ENCODE data around the gene SP140L. TPM values are rescaled to one million over a fixed set of nuclear protein-coding genes. Genes with fewer than 3 reads are reported as not detected.

The SP140L gene
- polyA plus RNA-seq, 3 donors = 6.5 to 23.7 (median 8.5) TPM

GRCh38 chr2:230347659-230348305 lies 20.8 kb downstream of the SP140L start:
- H3K27me3 Mint-ChIP-seq (ENCODE audit: low read depth in 3 of 3) = peaks cover 0 to 2% (median 1%) of the 10 kb centered on the region in 3 donors
- H3K4me1 Mint-ChIP-seq = peaks cover 17% of the 10 kb centered on the region
- DNase-seq = no peak
- no peak for TF ChIP-seq CTCF (IDR thresholded peaks at IDR 0.05)
- peak overlapping the region in 3 of 7 donors; percentile 22 to 63 (median 23) for H3K27ac Mint-ChIP-seq
- peak overlapping the region in 1 of 2 donors; percentile 16 for H3K27ac ChIP-seq (ENCODE audit: low read depth in 1 of 2, low read length in 2 of 2)
- H3K36me3 Mint-ChIP-seq = peaks cover 40 to 52% of the 10 kb centered on the region in 2 donors
- H3K4me3 Mint-ChIP-seq = no peak overlapping the region
- peaks cover 0 to 8% of the 10 kb centered on the region in 2 donors for H3K9me3 ChIP-seq (replicated peaks in 1 of 2; ENCODE audit: control insufficient read depth in 1 of 2, insufficient read depth in 1 of 2, low read length in 2 of 2)
- no peak overlapping the region for H3K9ac ChIP-seq (ENCODE audit: insufficient read depth, low read length, poor library complexity, severe bottlenecking)
- H3K4me3 ChIP-seq (replicated peaks in 1 of 3; ENCODE audit: low read depth in 2 of 3, low read length in 3 of 3) = no peak overlapping the region
- peaks cover 9 to 31% of the 10 kb centered on the region in 2 donors for H3K36me3 ChIP-seq (replicated peaks in 1 of 2; ENCODE audit: control insufficient read depth in 1 of 2, insufficient read depth in 2 of 2, low read length in 2 of 2)
- intact Hi-C loops (cut with micrococcal nuclease) = no loop called here
- H3K79me2 ChIP-seq (ENCODE audit: insufficient read depth, low read length) = peaks cover 21% of the 10 kb centered on the region
- H3K27me3 ChIP-seq (ENCODE audit: control insufficient read depth in 2 of 2, insufficient read depth in 2 of 2, low read length in 2 of 2) = no peaks in the 10 kb centered on the region
- 98% methylated on average over 3 of the region's 6 CpGs for WGBS (ENCODE audit: insufficient coverage)
- H3K9me3 Mint-ChIP-seq = peaks cover 0 to 24% (median 13%) of the 10 kb centered on the region in 7 donors
- no peak overlapping the region for H2AFZ ChIP-seq (ENCODE audit: insufficient read depth, low read depth, low read length, poor library complexity, severe bottlenecking)
- H4K20me1 ChIP-seq (ENCODE audit: insufficient read depth, low read length) = peaks cover 38% of the 10 kb centered on the region
- H3K4me1 ChIP-seq (ENCODE audit: control insufficient read depth in 1 of 2, insufficient read depth in 2 of 2, low read length in 2 of 2) = peaks cover 5% of the 10 kb centered on the region in 2 donors
- no peak overlapping the region for H3K4me2 ChIP-seq (replicated peaks; ENCODE audit: extremely low read depth, low read length, poor library complexity, severe bottlenecking)

- H3K27ac ChIP-seq (ENCODE audit: low read depth in 1 of 2, low read length in 2 of 2) = no peak overlapping the region
- no peak overlapping the region for H2AFZ ChIP-seq (ENCODE audit: insufficient read depth, low read depth, low read length, poor library complexity, severe bottlenecking)
- no peak for TF ChIP-seq CTCF (IDR thresholded peaks at IDR 0.05)
- no peak overlapping the region for H3K4me2 ChIP-seq (replicated peaks; ENCODE audit: extremely low read depth, low read length, poor library complexity, severe bottlenecking)
- H3K4me3 Mint-ChIP-seq = no peak overlapping the region
- no peak overlapping the region for H3K9ac ChIP-seq (ENCODE audit: insufficient read depth, low read length, poor library complexity, severe bottlenecking)
- peaks cover 29% of the 10 kb centered on the region for H4K20me1 ChIP-seq (ENCODE audit: insufficient read depth, low read length)
- H3K36me3 Mint-ChIP-seq = peaks cover 31 to 45% of the 10 kb centered on the region in 2 donors
- peaks cover 16% of the 10 kb centered on the region for H3K4me1 Mint-ChIP-seq
- no peak overlapping the region for H3K4me3 ChIP-seq (replicated peaks in 1 of 3; ENCODE audit: low read depth in 2 of 3, low read length in 3 of 3)
- H3K27me3 Mint-ChIP-seq (ENCODE audit: low read depth in 3 of 3) = peaks cover 0 to 2% (median 1%) of the 10 kb centered on the region in 3 donors
- peaks cover 5 to 23% of the 10 kb centered on the region in 2 donors for H3K36me3 ChIP-seq (replicated peaks in 1 of 2; ENCODE audit: control insufficient read depth in 1 of 2, insufficient read depth in 2 of 2, low read length in 2 of 2)
- H3K79me2 ChIP-seq (ENCODE audit: insufficient read depth, low read length) = peaks cover 17% of the 10 kb centered on the region
- no peak overlapping the region for H3K27ac Mint-ChIP-seq
- intact Hi-C loops (cut with micrococcal nuclease) = no loop called here
- H3K9me3 ChIP-seq (replicated peaks in 1 of 2; ENCODE audit: control insufficient read depth in 1 of 2, insufficient read depth in 1 of 2, low read length in 2 of 2) = peaks cover 0 to 6% of the 10 kb centered on the region in 2 donors
- peaks cover 0 to 19% (median 12%) of the 10 kb centered on the region in 7 donors for H3K9me3 Mint-ChIP-seq
- peaks cover 5% of the 10 kb centered on the region in 2 donors for H3K4me1 ChIP-seq (ENCODE audit: control insufficient read depth in 1 of 2, insufficient read depth in 2 of 2, low read length in 2 of 2)
- no peak for DNase-seq
- no peaks in the 10 kb centered on the region for H3K27me3 ChIP-seq (ENCODE audit: control insufficient read depth in 2 of 2, insufficient read depth in 2 of 2, low read length in 2 of 2)
Measured at GRCh38 chr2:230348787-230349186, 21.8 kb downstream of the SP140L start.
